ENCODE data around the gene ARL15. TPM values are rescaled to one million over a fixed set of nuclear protein-coding genes. Genes with fewer than 3 reads are reported as not detected.

The ARL15 gene
- polyA plus RNA-seq, 1 of the 3 experiments (the other 2 are of a cell fraction) = 6.4 TPM

GRCh38 chr5:54093861-54094260 lies 216.5 kb downstream of the ARL15 start:
- no peak overlapping the region for H3K4me2 ChIP-seq
- H2AFZ ChIP-seq (ENCODE audit: low read depth) = no peak overlapping the region
- no peaks in the 10 kb centered on the region for H3K36me3 ChIP-seq (replicated peaks in 1 of 2; ENCODE audit: control insufficient read depth in 1 of 2, insufficient read depth in 2 of 2, low read length in 1 of 2)
- H3K79me2 ChIP-seq (ENCODE audit: insufficient read depth) = no peaks in the 10 kb centered on the region
- no peak for TF ChIP-seq RCOR1 (IDR thresholded peaks at IDR 0.05; ENCODE audit: low read length)
- TF ChIP-seq MEF2A (IDR thresholded peaks at IDR 0.05; ENCODE audit: borderline replicate concordance, low read depth) = no peak
- no peak for TF ChIP-seq MAX (IDR thresholded peaks at IDR 0.05; ENCODE audit: low read depth)
- TF ChIP-seq USF2 (IDR thresholded peaks at IDR 0.05; ENCODE audit: borderline replicate concordance, low read depth, low read length) = no peak
- H3K27me3 ChIP-seq (ENCODE audit: insufficient read depth) = no peaks in the 10 kb centered on the region
- POLR2A ChIA-PET = no interaction called here
- no peak overlapping the region for H3K9ac ChIP-seq
- no peak overlapping the region for H3K27ac ChIP-seq (ENCODE audit: low read depth in 2 of 2, low read length in 1 of 2)
- no peaks in the 10 kb centered on the region for H4K20me1 ChIP-seq (ENCODE audit: insufficient read depth)
- H3K4me1 ChIP-seq (ENCODE audit: control insufficient read depth in 1 of 2, insufficient read depth in 2 of 2, low read depth in 1 of 2, low read length in 1 of 2) = peaks cover 0 to 16% of the 10 kb centered on the region in 2 experiments; a peak in 3 of 4 replicates
- no peak overlapping the region for H3K4me3 ChIP-seq (ENCODE audit: low read depth in 2 of 2, low read length in 1 of 2)
- H3K9me2 ChIP-seq = no peaks in the 10 kb centered on the region
- CTCF ChIA-PET = no interaction called here
- H3K9me3 ChIP-seq = no peaks in the 10 kb centered on the region
- no peaks in the 10 kb centered on the region for H3F3A ChIP-seq (replicated peaks; ENCODE audit: insufficient read depth)
- WGBS (ENCODE audit: low lambda C conversion rate) = 97% methylated on average over 2 of the region's 2 CpGs
- no peak for DNase-seq

DNA sequence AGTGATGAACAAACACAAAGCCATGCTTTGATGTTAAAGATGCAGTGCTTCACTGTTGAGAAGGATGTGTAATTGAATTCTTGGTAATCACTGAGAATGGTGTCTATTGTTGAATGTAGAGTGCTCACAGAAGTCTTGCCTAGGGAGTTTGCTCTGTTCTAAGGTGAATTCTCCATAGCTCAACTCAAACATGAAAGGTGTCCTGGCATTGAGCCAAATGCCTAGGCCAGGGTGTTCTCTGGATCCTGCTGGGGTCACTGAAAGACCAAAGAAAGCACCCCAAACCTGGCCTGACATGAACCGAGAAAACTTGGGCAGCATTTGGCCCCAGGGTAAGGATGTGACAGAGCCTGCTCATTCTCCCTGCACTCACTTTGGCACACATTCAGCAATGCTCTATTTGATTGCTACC lies 217.3 kb downstream of the ARL15 start:
- H3K27me3 ChIP-seq (ENCODE audit: insufficient read depth) = no peaks in the 10 kb centered on the region
- H3K36me3 ChIP-seq (replicated peaks in 1 of 2; ENCODE audit: control insufficient read depth in 1 of 2, insufficient read depth in 2 of 2, low read length in 1 of 2) = no peaks in the 10 kb centered on the region
- WGBS (ENCODE audit: low lambda C conversion rate) = 11% methylated on average over 1 of the region's 1 CpG
- H3K9me3 ChIP-seq = no peaks in the 10 kb centered on the region
- H3K27ac ChIP-seq (ENCODE audit: low read depth in 2 of 2, low read length in 1 of 2) = peak overlapping the region in 1 of 2 experiments; percentile 50; a peak in 2 of 4 replicates
- no peaks in the 10 kb centered on the region for H3K79me2 ChIP-seq (ENCODE audit: insufficient read depth)
- no peaks in the 10 kb centered on the region for H4K20me1 ChIP-seq (ENCODE audit: insufficient read depth)
- DNase-seq = peak; percentile 16
- no peak overlapping the region for H3K9ac ChIP-seq
- H3K4me3 ChIP-seq (ENCODE audit: low read depth in 2 of 2, low read length in 1 of 2) = no peak overlapping the region
- CTCF ChIA-PET = no interaction called here
- no peak overlapping the region for H2AFZ ChIP-seq (ENCODE audit: low read depth)
- H3K4me1 ChIP-seq (ENCODE audit: control insufficient read depth in 1 of 2, insufficient read depth in 2 of 2, low read depth in 1 of 2, low read length in 1 of 2) = peaks cover 4 to 16% of the 10 kb centered on the region in 2 experiments; a peak in 3 of 4 replicates
- H3K9me2 ChIP-seq = no peaks in the 10 kb centered on the region
- POLR2A ChIA-PET = no interaction called here
- no peaks in the 10 kb centered on the region for H3F3A ChIP-seq (replicated peaks; ENCODE audit: insufficient read depth)
- H3K4me2 ChIP-seq = no peak overlapping the region
- TF ChIP-seq, protein P1, sequence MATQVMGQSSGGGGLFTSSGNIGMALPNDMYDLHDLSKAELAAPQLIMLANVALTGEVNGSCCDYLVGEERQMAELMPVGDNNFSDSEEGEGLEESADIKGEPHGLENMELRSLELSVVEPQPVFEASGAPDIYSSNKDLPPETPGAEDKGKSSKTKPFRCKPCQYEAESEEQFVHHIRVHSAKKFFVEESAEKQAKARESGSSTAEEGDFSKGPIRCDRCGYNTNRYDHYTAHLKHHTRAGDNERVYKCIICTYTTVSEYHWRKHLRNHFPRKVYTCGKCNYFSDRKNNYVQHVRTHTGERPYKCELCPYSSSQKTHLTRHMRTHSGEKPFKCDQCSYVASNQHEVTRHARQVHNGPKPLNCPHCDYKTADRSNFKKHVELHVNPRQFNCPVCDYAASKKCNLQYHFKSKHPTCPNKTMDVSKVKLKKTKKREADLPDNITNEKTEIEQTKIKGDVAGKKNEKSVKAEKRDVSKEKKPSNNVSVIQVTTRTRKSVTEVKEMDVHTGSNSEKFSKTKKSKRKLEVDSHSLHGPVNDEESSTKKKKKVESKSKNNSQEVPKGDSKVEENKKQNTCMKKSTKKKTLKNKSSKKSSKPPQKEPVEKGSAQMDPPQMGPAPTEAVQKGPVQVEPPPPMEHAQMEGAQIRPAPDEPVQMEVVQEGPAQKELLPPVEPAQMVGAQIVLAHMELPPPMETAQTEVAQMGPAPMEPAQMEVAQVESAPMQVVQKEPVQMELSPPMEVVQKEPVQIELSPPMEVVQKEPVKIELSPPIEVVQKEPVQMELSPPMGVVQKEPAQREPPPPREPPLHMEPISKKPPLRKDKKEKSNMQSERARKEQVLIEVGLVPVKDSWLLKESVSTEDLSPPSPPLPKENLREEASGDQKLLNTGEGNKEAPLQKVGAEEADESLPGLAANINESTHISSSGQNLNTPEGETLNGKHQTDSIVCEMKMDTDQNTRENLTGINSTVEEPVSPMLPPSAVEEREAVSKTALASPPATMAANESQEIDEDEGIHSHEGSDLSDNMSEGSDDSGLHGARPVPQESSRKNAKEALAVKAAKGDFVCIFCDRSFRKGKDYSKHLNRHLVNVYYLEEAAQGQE (IDR thresholded peaks at IDR 0.05; ENCODE audit: low read depth, low read length) = no peak
- TF ChIP-seq SMC3 (IDR thresholded peaks at IDR 0.05; ENCODE audit: low read depth, low read length) (no peak), YY1 (IDR thresholded peaks at IDR 0.05; ENCODE audit: low read depth) (no peak), CTCF (IDR thresholded peaks at IDR 0.05) (no peak), CHD2 (IDR thresholded peaks at IDR 0.05; ENCODE audit: low read length, partially characterized antibody) (no peak), TCF12 (IDR thresholded peaks at IDR 0.05) (no peak), GABPA (IDR thresholded peaks at IDR 0.05; ENCODE audit: low read depth) (no peak), TAF1 (IDR thresholded peaks at IDR 0.05; ENCODE audit: borderline replicate concordance, low read depth, low read length) (no peak), EZH2phosphoT487 (IDR thresholded peaks at IDR 0.05; ENCODE audit: borderline replicate concordance, low read depth) (no peak), POLR2AphosphoS5 (IDR thresholded peaks at IDR 0.05; ENCODE audit: low read depth, low read length) (no peak), ZBTB33 (IDR thresholded peaks at IDR 0.05; ENCODE audit: borderline replicate concordance, low read depth) (no peak), GATA2 (CRISPR knock-in tag; IDR thresholded peaks at IDR 0.05) (0 out of 2 replicates have a peak, but pooled peaks have one; percentile 13), FOSL2 (IDR thresholded peaks at IDR 0.05; ENCODE audit: borderline replicate concordance, low read depth) (no peak), FOXJ3 (CRISPR knock-in tag; IDR thresholded peaks at IDR 0.05) (no peak), USF1 (IDR thresholded peaks at IDR 0.05; ENCODE audit: borderline replicate concordance, low read depth) (no peak)

Measured in SK-N-SH (cell line).